GM18951 (cell line): ENCODE results near the gene SH3GL1.

ENCODE experiments used
- POLR2A ChIP-seq: IDR thresholded peaks from 4 replicates; pipeline ENCODE4 v1.6.1; 2011; ENCODE audit warnings: mild to moderate bottlenecking; ENCODE audit not compliant: insufficient read length, insufficient read depth; ENCODE audit errors: extremely low read depth
- in situ Hi-C: fragments of 300-500 bp; cut with MboI; formaldehyde crosslinking; loops from one replicate; pipeline ENCODE4 v1.12.0; 2022; ENCODE audit warnings: low sequenced_read_pairs, mixed read lengths, inconsistent platforms; ENCODE audit not compliant: unreplicated experiment

The SH3GL1 gene

GRCh38 chr19:4320419-4320818 lies 79.9 kb downstream of the SH3GL1 start:
- in situ Hi-C loops, result no loop called here
- no peak for TF ChIP-seq POLR2A

DNA sequence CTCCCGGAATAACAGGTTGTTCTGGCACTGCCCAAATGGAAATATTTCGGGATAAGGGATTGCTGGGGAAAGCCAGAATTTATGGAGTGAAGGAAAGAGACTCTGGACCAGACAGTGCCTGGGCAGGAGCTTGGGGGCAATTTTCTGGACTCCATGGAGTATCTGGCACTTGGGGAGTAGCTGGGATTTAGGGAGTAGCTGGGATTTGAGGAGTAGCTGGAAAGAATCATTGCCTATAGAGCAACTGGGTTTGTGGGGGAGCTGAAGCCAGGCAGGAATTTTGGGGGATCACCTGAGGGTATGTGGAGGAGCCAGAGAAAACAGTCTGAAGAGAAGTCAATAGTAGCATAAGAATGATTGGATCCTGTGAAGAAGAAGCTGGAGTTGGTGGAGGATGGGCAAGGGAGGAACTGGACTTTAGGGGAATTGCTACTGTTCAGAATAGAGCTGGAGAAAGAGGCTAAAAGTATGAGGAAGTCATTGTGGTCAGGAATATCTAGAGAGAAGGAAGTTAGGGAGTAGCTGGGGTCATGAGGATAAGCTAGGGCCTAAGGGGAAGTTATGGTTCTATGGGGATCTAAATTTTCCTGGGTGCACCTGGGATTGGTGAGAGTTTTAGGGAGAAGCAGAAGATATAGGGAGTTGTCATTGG lies 81.2 kb downstream of the SH3GL1 start:
- in situ Hi-C loops, result no loop called here
- no peak for TF ChIP-seq POLR2A

DNA sequence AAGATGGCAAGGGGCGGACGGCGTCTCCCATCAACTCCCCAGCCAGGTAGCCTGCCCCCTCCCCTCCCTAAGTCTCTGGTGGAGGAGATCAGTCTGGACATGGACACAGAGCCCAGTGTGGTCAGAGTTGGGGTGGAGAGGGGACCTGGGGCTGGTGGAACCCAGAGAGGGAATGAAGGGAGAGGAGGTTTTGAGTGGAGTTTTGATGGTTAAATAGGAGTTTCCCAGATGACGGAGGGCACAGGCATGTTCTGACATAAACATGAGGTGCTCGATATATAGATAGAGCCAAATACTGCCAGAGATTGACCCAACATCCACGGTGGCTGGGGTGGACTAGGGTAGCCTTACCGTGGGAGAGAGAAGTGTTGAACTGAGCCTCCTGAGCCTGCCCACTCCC lies 81.9 kb downstream of the SH3GL1 start:
- in situ Hi-C loops, result no loop called here
- no peak for TF ChIP-seq POLR2A

DNA sequence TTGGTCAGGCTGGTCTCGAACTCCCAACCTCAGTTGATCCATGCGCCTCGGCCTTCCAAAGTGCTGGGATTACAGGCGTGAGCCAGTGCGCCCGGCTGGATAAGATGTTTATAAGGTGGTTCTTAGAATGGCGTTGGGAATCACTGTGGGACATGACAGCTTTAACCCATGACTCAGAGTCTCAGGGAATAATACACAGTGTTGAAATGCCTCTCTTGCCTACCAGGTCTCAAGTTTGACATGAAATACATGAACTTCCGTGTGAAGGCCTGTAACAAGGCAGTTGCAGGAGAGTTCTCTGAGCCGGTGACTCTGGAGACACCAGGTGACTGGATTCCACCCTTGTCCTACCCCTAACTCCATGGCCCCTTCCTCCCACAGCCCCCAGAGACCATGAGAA lies 83.4 kb downstream of the SH3GL1 start:
- no peak for TF ChIP-seq POLR2A
- in situ Hi-C loops, result no loop called here

DNA sequence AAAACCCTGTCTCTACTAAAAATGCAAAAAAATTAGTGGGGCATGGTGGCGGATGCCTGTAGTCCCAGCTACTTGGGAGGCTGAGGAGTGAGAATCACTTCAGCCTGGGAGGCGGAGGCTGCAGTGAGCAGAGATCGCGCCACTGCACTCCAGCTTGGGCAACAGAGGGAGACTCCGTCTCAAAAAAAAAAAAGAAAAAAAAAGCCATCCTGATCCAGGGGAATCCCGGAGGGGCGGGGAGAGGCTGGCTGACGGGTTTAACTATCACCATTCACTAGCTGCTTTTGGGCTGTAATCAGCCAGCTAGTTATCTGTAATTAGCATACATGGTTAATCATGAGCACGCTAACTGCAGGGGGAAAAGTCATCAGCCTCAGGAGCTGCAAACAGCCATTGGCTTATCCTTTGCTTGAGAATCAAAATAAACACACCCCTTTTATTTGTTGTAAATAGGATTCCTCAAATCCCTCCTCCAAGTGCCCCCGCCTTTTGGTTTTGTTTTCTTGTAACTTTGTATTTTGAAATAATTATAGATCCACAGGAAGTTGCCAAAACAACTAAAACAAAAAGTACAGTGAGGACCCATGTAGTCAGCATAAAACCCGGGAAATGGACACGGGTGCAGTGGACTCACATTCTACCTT lies 86.4 kb downstream of the SH3GL1 start:
- in situ Hi-C loops, result no loop called here
- TF ChIP-seq POLR2A, result no peak
